ENCODE data around the gene ASF1B. TPM values are rescaled to one million over a fixed set of nuclear protein-coding genes. Genes with fewer than 3 reads are reported as not detected.

The ASF1B gene
- total RNA-seq, 4 donors from 2014 or later: 1.2 TPM; not detected in 3

DNA sequence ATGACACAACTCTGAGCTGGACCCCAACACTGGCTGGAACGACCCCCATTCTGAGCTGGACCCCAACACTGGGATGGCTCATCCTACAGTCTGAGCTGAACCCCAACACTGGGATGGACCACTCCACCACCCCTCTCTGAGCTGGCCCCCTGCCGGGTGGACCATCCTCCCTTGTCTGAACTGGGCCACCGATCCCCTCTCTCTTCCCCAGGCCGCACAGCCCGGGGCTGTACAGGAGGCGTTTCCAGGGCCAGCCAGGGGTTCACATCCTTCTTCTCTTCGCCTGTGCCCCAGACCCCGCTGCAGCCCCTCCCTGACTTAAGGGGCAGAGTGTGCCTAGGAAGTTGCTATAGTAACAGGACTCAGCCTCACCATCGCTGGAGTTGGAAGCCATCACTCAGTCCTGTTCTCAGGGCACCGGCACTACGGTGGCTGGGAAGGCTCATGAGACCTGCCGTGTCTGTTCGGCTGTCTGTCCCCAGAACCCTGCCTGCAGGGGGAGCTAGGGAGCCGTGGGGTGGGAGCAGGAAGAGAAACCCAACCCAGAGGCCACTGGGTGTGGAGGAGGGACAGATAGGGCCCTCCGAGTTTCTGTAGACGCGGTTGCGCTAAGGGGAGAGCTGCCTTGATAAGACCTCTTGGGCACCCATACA is 22.5 kb downstream of the ASF1B start:
- Histone ChIP-seq H3K9me3 (no peaks in the 10 kb centered on the region), H3K36me3 (no peaks in the 10 kb centered on the region), H3K27me3 (no peaks in the 10 kb centered on the region), H3K27ac (peak overlapping the region; percentile 62 to 99 (median 92)), H3K4me1 (peaks cover 7 to 81% (median 55%) of the 10 kb centered on the region in 3 donors), H3K4me3 (no peak overlapping the region)
- TF ChIP-seq POLR2A (IDR thresholded peaks at IDR 0.05) (no peak), CTCF (IDR thresholded peaks at IDR 0.05) (peak in 1 of 4 experiments; percentile 10), EP300 (IDR thresholded peaks at IDR 0.05) (no peak), POLR2AphosphoS5 (IDR thresholded peaks at IDR 0.05) (no peak)
- 78% methylated on average over 6 of the region's 18 CpGs; no CpG with 5 or more reads in 1 of the 2 donors for WGBS, 2 donors (ENCODE audit: low coverage in 1 of 2)
- no peak for ATAC-seq

- no peaks in the 10 kb centered on the region for H3K27me3 ChIP-seq
- no peaks in the 10 kb centered on the region for H3K9me3 ChIP-seq
- no peaks in the 10 kb centered on the region for H3K36me3 ChIP-seq
- WGBS, 2 donors (ENCODE audit: low coverage in 1 of 2): 7% methylated on average over 5 of the region's 12 CpGs; no CpG with 5 or more reads in 1 of the 2 donors
- peak overlapping the region in 1 of 2 donors; percentile 29 for H3K4me3 ChIP-seq
- TF ChIP-seq EP300 (IDR thresholded peaks at IDR 0.05) (no peak), POLR2A (IDR thresholded peaks at IDR 0.05) (no peak), POLR2AphosphoS5 (IDR thresholded peaks at IDR 0.05) (no peak), CTCF (IDR thresholded peaks at IDR 0.05) (no peak)
- ATAC-seq: no peak
- H3K27ac ChIP-seq: peak overlapping the region; percentile 62 to 99 (median 92)
- H3K4me1 ChIP-seq: peaks cover 7 to 83% (median 54%) of the 10 kb centered on the region in 3 donors
Measured at GRCh38 chr19:14112809-14113385, 23.5 kb downstream of the ASF1B start.

GRCh38 chr19:14112051-14112808 is 24.2 kb downstream of the ASF1B start:
- peaks cover 0 to 2% of the 10 kb centered on the region in 2 donors for H3K36me3 ChIP-seq
- peaks cover 7 to 90% (median 61%) of the 10 kb centered on the region in 3 donors for H3K4me1 ChIP-seq
- H3K27ac ChIP-seq: peak overlapping the region; percentile 62 to 99 (median 92)
- no CpG with 5 or more reads among the region's 12 CpGs for WGBS, 2 donors (ENCODE audit: low coverage in 1 of 2)
- H3K27me3 ChIP-seq: no peaks in the 10 kb centered on the region
- H3K9me3 ChIP-seq: no peaks in the 10 kb centered on the region
- peak; percentile 11 for ATAC-seq
- peak overlapping the region in 1 of 2 donors; percentile 29 for H3K4me3 ChIP-seq
- TF ChIP-seq CTCF (IDR thresholded peaks at IDR 0.05) (no peak), EP300 (IDR thresholded peaks at IDR 0.05) (no peak), POLR2AphosphoS5 (IDR thresholded peaks at IDR 0.05) (no peak), POLR2A (IDR thresholded peaks at IDR 0.05) (no peak)

- WGBS, 2 donors (ENCODE audit: low coverage in 1 of 2): no CpG with 5 or more reads among the region's 1 CpG
- H3K4me1 ChIP-seq: peaks cover 7 to 92% (median 59%) of the 10 kb centered on the region in 3 donors
- H3K36me3 ChIP-seq: peaks cover 0 to 9% of the 10 kb centered on the region in 2 donors
- H3K4me3 ChIP-seq: no peak overlapping the region
- peak overlapping the region; percentile 17 to 99 (median 92) for H3K27ac ChIP-seq
- no peak for ATAC-seq
- TF ChIP-seq POLR2A (IDR thresholded peaks at IDR 0.05): no peak
- no peak for TF ChIP-seq EP300 (IDR thresholded peaks at IDR 0.05)
- TF ChIP-seq CTCF (IDR thresholded peaks at IDR 0.05): no peak
- H3K27me3 ChIP-seq: no peaks in the 10 kb centered on the region
- H3K9me3 ChIP-seq: no peaks in the 10 kb centered on the region
Measured at GRCh38 chr19:14111486-14111885, 24.9 kb downstream of the ASF1B start.

Data from gastroesophageal sphincter (tissue), 4 donors.